Gastrocnemius medialis (tissue), 4 donors: ENCODE results near the gene NR6A1. TPM values are rescaled to one million over a fixed set of nuclear protein-coding genes. Genes with fewer than 3 reads are reported as not detected.
A peak's percentile ranks its signal among the peaks of the same experiment; 100 is the strongest.

Source experiments
- ATAC-seq, 2 donors: fragments of 150-250 bp; one replicate each; pipeline ENCODE4 v1.9.1; 2016
- DNase-seq, 2 donors: peaks; one replicate each; pipeline ENCODE4 v3.0.0-alpha.2; 2019
- H3K27ac ChIP-seq, 4 donors: fragments of 200-600 bp; sonication (generic); 1 replicate in 1 of 4; 2 replicates in 3 of 4; pipeline ENCODE4 v1.5.1; 2016 to 2018; ENCODE audit warnings: mild to moderate bottlenecking in 2 of 4, moderate library complexity in 1 of 4
- H3K27me3 ChIP-seq, 3 donors: fragments of 200-600 bp; sonication (generic) in 2 of 3; 1 replicate in 1 of 3; 2 replicates in 2 of 3; pipeline versions ENCODE4 v1.5.1 to v1.6.0; 2016 to 2019; ENCODE audit warnings: mild to moderate bottlenecking in 1 of 3, moderate library complexity in 1 of 3
- H3K36me3 ChIP-seq, 2 donors: fragments of 200-600 bp; sonication (generic) in 1 of 2; one replicate each; pipeline ENCODE4 v1.5.1; 2017 to 2018
- H3K4me1 ChIP-seq, 2 donors: fragments of 200-600 bp; sonication (generic) in 1 of 2; one replicate each; pipeline ENCODE4 v1.5.1; 2016 to 2017; ENCODE audit warnings: mild to moderate bottlenecking in 2 of 2
- H3K4me3 ChIP-seq, 4 donors: fragments of 200-600 bp; sonication (generic) in 3 of 4; 1 replicate in 1 of 4; 2 replicates in 3 of 4; pipeline ENCODE4 v1.5.1; 2016 to 2019; ENCODE audit warnings: mild to moderate bottlenecking in 2 of 4
- H3K9me3 ChIP-seq, 3 donors: fragments of 200-600 bp; sonication (generic) in 2 of 3; 1 replicate in 1 of 3; 2 replicates in 2 of 3; pipeline ENCODE4 v1.5.1; 2016 to 2019
- CTCF ChIP-seq, 5 experiments: fragments of 450-650 bp in 3 of 5; fragments of 200-600 bp in 2 of 5; sonication (generic) in 2 of 5; IDR thresholded peaks in 4 of 5; conservative IDR thresholded peaks in 1 of 5; 1 replicate in 4 of 5; 2 replicates in 1 of 5; pipeline ENCODE4 v1.5.1; 2016 to 2019; ENCODE audit warnings: antibody characterized with exemption in 5 of 5, mild to moderate bottlenecking in 3 of 5, moderate library complexity in 3 of 5
- POLR2A ChIP-seq, 2 donors: fragments of 450-650 bp; IDR thresholded peaks; one replicate each; pipeline ENCODE4 v1.6.1; 2017; ENCODE audit warnings: antibody characterized with exemption in 2 of 2, mild to moderate bottlenecking in 2 of 2, moderate library complexity in 2 of 2
- in situ Hi-C, 4 donors: fragments of 200-750 bp; cut with MboI; loops; one replicate each; pipeline versions ENCODE4 v1.15.0 to v1.8.0; 2017; ENCODE audit warnings: low sequenced_read_pairs in 4 of 4
- intact Hi-C: fragments of 100-400 bp; cut with DNase I; formaldehyde crosslinking; loops from one replicate; pipeline ENCODE4 v1.15.1; 2023; ENCODE audit warnings: low total_unique reads
- total RNA-seq, 4 donors: library from RNA; depleted of rRNA; stranded (reverse); fragments of >200 nt; gene quantifications; one replicate each; pipeline versions ENCODE4 v1.1.0 to v1.2.3, GENCODE V29; 2016

Gene NR6A1
- total RNA-seq, 4 donors from 2014 or later: 0.58 to 5.6 (median 2.1) TPM

- intact Hi-C loops: no loop called here
- no peak for DNase-seq
- Histone ChIP-seq H3K9me3 (no peaks in the 10 kb centered on the region), H3K4me3 (no peak overlapping the region), H3K27ac (no peak overlapping the region), H3K27me3 (no peaks in the 10 kb centered on the region), H3K36me3 (no peaks in the 10 kb centered on the region), H3K4me1 (peaks cover 54 to 72% of the 10 kb centered on the region in 2 donors)
- TF ChIP-seq CTCF (IDR thresholded peaks at IDR 0.05 in 4 of 5, conservative IDR thresholded peaks at IDR 0.05 in 1 of 5) (no peak), POLR2A (IDR thresholded peaks at IDR 0.05) (no peak)
- no peak for ATAC-seq
- in situ Hi-C loops: loop anchor here in 1 of 4 donors (10.0 kb wide), 1 partner anchor 45 kb away; no protein-coding TSS in a partner anchor
Observed at GRCh38 chr9:124799274-124800006, 28.3 kb upstream of the NR6A1 start.

- in situ Hi-C loops (loop anchor here in 1 of 4 donors (10.0 kb wide), 1 partner anchor 47 kb away; no protein-coding TSS in a partner anchor), intact Hi-C loops (no loop called here)
- DNase-seq (peak in 1 of 2 donors; percentile 72), ATAC-seq (peak in 1 of 2 donors; percentile 48)
- Histone ChIP-seq H3K4me1 (peaks cover 57 to 84% of the 10 kb centered on the region in 2 donors), H3K36me3 (no peaks in the 10 kb centered on the region), H3K27me3 (no peaks in the 10 kb centered on the region), H3K4me3 (no peak overlapping the region), H3K9me3 (no peaks in the 10 kb centered on the region), H3K27ac (peak overlapping the region; percentile 42 to 68 (median 55))
- TF ChIP-seq CTCF (IDR thresholded peaks at IDR 0.05 in 4 of 5, conservative IDR thresholded peaks at IDR 0.05 in 1 of 5): no peak
- TF ChIP-seq POLR2A (IDR thresholded peaks at IDR 0.05): no peak
Observed at GRCh38 chr9:124797343-124798103, 26.4 kb upstream of the NR6A1 start.

DNA sequence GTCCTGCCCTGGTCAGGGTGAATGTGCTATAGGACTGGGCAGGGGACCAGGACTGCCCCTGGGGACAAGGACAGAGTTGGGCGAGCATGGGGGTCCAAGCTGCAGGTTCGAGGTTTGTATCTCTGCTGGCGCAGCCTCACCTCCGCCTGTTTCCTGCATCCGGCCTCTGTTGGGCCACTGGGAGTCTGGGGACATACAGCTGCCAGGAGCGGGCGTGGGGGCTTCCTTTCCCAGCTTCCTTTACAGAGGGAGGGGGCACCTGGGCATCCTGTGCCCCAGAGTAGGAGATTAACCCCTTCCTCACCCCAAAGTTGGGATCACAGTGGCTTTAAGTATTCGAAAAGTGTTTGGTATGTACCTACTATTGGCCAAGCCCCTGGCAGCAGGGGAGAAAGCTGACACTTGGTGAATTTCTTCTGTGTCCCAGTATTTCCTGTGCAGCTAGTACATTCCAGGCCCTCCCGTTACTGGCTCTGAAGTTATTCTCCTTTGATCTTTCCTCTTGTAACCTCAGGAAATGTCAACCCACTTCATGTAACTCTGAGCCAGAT lies 24.8 kb upstream of the NR6A1 start:
- intact Hi-C loops: loop anchor here (2.0 kb wide), 2 partner anchors 19 to 35 kb away; partner anchors contain the start of gene OLFML2A
- H3K36me3 ChIP-seq: no peaks in the 10 kb centered on the region
- H3K4me3 ChIP-seq: no peak overlapping the region
- H3K27me3 ChIP-seq: no peaks in the 10 kb centered on the region
- H3K27ac ChIP-seq: peak overlapping the region; percentile 54 to 70 (median 62)
- in situ Hi-C loops: loop anchor here in 1 of 4 donors (10.0 kb wide), 1 partner anchor 49 kb away; no protein-coding TSS in a partner anchor
- DNase-seq (no peak), ATAC-seq (no peak)
- H3K9me3 ChIP-seq: no peaks in the 10 kb centered on the region
- peaks cover 52 to 70% of the 10 kb centered on the region in 2 donors for H3K4me1 ChIP-seq
- TF ChIP-seq CTCF (IDR thresholded peaks at IDR 0.05 in 4 of 5, conservative IDR thresholded peaks at IDR 0.05 in 1 of 5): no peak
- no peak for TF ChIP-seq POLR2A (IDR thresholded peaks at IDR 0.05)

DNA sequence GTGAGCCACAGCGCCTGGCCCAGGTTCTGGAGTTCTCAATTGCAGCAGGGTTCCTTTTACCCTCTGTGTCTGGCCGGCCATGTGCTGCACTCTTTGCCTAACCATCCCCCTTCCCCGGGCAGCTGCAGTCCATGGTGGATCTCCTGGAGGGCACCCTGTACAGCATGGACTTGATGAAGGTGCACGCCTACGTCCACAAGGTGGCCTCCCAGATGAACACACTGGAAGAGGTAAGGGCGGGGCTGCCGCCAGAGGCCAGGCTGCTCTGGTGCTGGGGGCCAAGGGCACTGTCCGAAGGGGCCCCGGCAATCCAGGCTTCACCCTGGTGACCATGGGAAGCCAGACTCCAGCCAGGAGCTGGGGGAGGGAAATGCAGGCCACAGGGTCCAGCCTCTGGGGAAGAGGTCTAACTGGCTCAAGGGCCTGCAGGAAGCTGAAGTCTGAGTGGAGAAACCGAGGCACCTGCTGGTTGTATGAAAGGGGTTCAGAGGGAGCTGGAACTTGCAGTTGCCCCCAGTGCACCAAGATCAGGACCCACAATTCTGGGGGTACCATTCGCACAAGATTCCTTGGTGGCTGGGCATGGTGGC lies 23.9 kb upstream of the NR6A1 start:
- TF ChIP-seq POLR2A (IDR thresholded peaks at IDR 0.05): no peak
- peak in 4 of 5 experiments; percentile 24 to 33 (median 26) for TF ChIP-seq CTCF (IDR thresholded peaks at IDR 0.05 in 4 of 5, conservative IDR thresholded peaks at IDR 0.05 in 1 of 5)
- H3K36me3 ChIP-seq: no peaks in the 10 kb centered on the region
- H3K27me3 ChIP-seq: no peaks in the 10 kb centered on the region
- intact Hi-C loops (loop anchor here (2.0 kb wide), 2 partner anchors 18 to 36 kb away; partner anchors contain the start of gene OLFML2A), in situ Hi-C loops (loop anchor here in 1 of 4 donors (10.0 kb wide), 1 partner anchor 50 kb away; no protein-coding TSS in a partner anchor)
- DNase-seq: peak; percentile 60 to 88
- no peak overlapping the region for H3K4me3 ChIP-seq
- H3K4me1 ChIP-seq: peaks cover 47 to 61% of the 10 kb centered on the region in 2 donors
- peak; percentile 65 to 73 for ATAC-seq
- H3K27ac ChIP-seq: peak overlapping the region; percentile 29 to 70 (median 62)
- H3K9me3 ChIP-seq: no peaks in the 10 kb centered on the region
